Ascending aorta (tissue), 2 donors: ENCODE data around the gene CCSER1. TPM values are rescaled to one million over a fixed set of nuclear protein-coding genes. Genes with fewer than 3 reads are reported as not detected.

ENCODE experiments used
- DNase-seq, 2 donors: peaks; one replicate each; pipeline ENCODE4 v3.0.0-alpha.2; 2019; ENCODE audit warnings: low spot score in 2 of 2
- H3K27ac ChIP-seq, 2 donors: fragments of 200-600 bp; sonication (generic); one replicate each; pipeline ENCODE4 v1.5.1; 2016 to 2017; ENCODE audit warnings: mild to moderate bottlenecking in 1 of 2
- H3K27me3 ChIP-seq: fragments of 200-600 bp; sonication (generic); one replicate; pipeline ENCODE4 v1.5.1; 2017
- H3K36me3 ChIP-seq, 2 donors: fragments of 200-600 bp; sonication (generic); one replicate each; pipeline ENCODE4 v1.5.1; 2016
- H3K4me1 ChIP-seq, 2 donors: fragments of 200-600 bp; sonication (generic); one replicate each; pipeline ENCODE4 v1.5.1; 2016 to 2017; ENCODE audit warnings: mild to moderate bottlenecking in 1 of 2
- H3K4me3 ChIP-seq, 2 donors: fragments of 200-600 bp; sonication (generic); one replicate each; pipeline ENCODE4 v1.5.1; 2016 to 2017; ENCODE audit warnings: mild to moderate bottlenecking in 1 of 2
- H3K9me3 ChIP-seq, 2 donors: fragments of 200-600 bp; sonication (generic); one replicate each; pipeline ENCODE4 v1.5.1; 2016
- intact Hi-C: fragments of 100-400 bp; cut with DNase I; formaldehyde crosslinking; loops from one replicate; pipeline ENCODE4 v1.15.1; 2023
- total RNA-seq: library from RNA; depleted of rRNA; stranded (reverse); fragments of >200 nt; gene quantifications from one replicate; pipeline ENCODE4 v1.1.0, GENCODE V29; 2016
- TF ChIP-seq, protein P1 (sequence below), 3 experiments: fragments of 200-600 bp in 2 of 3; fragments of 450-650 bp in 1 of 3; sonication (generic) in 2 of 3; IDR thresholded peaks; one replicate each; pipeline ENCODE4 v1.5.1; 2016 to 2019; ENCODE audit warnings: antibody characterized with exemption in 3 of 3, mild to moderate bottlenecking in 1 of 3, moderate library complexity in 1 of 3

Gene CCSER1
- total RNA-seq, 1 donor from 2014 or later, result 8.9 TPM

GRCh38 chr4:90442619-90443018 lies 315.4 kb downstream of the CCSER1 start:
- no peak for DNase-seq
- Histone ChIP-seq H3K27ac (no peak overlapping the region), H3K9me3 (no peaks in the 10 kb centered on the region), H3K27me3 (no peaks in the 10 kb centered on the region), H3K4me3 (no peak overlapping the region), H3K36me3 (no peaks in the 10 kb centered on the region), H3K4me1 (no peaks in the 10 kb centered on the region)
- intact Hi-C loops, result no loop called here
- TF ChIP-seq, protein P1, sequence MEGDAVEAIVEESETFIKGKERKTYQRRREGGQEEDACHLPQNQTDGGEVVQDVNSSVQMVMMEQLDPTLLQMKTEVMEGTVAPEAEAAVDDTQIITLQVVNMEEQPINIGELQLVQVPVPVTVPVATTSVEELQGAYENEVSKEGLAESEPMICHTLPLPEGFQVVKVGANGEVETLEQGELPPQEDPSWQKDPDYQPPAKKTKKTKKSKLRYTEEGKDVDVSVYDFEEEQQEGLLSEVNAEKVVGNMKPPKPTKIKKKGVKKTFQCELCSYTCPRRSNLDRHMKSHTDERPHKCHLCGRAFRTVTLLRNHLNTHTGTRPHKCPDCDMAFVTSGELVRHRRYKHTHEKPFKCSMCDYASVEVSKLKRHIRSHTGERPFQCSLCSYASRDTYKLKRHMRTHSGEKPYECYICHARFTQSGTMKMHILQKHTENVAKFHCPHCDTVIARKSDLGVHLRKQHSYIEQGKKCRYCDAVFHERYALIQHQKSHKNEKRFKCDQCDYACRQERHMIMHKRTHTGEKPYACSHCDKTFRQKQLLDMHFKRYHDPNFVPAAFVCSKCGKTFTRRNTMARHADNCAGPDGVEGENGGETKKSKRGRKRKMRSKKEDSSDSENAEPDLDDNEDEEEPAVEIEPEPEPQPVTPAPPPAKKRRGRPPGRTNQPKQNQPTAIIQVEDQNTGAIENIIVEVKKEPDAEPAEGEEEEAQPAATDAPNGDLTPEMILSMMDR (IDR thresholded peaks at IDR 0.05), result no peak

GRCh38 chr4:90443231-90443630 lies 316.0 kb downstream of the CCSER1 start:
- intact Hi-C loops, result no loop called here
- Histone ChIP-seq H3K36me3 (no peaks in the 10 kb centered on the region), H3K4me3 (no peak overlapping the region), H3K9me3 (no peaks in the 10 kb centered on the region), H3K27ac (no peak overlapping the region), H3K27me3 (no peaks in the 10 kb centered on the region), H3K4me1 (no peaks in the 10 kb centered on the region)
- TF ChIP-seq, protein P1 (IDR thresholded peaks at IDR 0.05), result no peak
- DNase-seq, result no peak

GRCh38 chr4:90444904-90445303 lies 317.7 kb downstream of the CCSER1 start:
- Histone ChIP-seq H3K4me1 (no peaks in the 10 kb centered on the region), H3K4me3 (no peak overlapping the region), H3K36me3 (no peaks in the 10 kb centered on the region), H3K27me3 (no peaks in the 10 kb centered on the region), H3K27ac (no peak overlapping the region), H3K9me3 (no peaks in the 10 kb centered on the region)
- TF ChIP-seq, protein P1 (IDR thresholded peaks at IDR 0.05), result no peak
- DNase-seq, result no peak
- intact Hi-C loops, result no loop called here

DNA sequence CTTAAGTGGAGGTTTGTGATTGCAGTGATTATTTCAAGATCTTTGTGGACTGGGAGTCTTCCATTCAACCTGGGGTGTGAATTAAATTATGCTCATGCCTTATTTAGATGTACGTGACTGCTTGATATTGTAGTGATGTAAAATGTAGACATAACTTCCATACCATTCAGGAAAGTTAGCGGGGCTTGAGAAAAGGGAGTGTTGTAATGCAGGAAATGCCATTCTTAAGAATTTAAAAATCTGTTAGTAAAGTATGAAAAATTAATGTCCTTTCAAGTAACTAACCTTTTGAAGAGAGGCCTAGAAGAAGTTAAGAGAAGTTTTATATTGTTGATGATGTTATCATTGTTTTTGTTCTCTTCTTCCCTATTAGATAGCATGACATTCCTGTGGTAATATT lies 318.2 kb downstream of the CCSER1 start:
- no peaks in the 10 kb centered on the region for H3K4me1 ChIP-seq
- H3K36me3 ChIP-seq, result no peaks in the 10 kb centered on the region
- no peak for DNase-seq
- H3K27ac ChIP-seq, result no peak overlapping the region
- TF ChIP-seq, protein P1 (IDR thresholded peaks at IDR 0.05), result no peak
- intact Hi-C loops, result no loop called here
- H3K27me3 ChIP-seq, result no peaks in the 10 kb centered on the region
- no peak overlapping the region for H3K4me3 ChIP-seq
- no peaks in the 10 kb centered on the region for H3K9me3 ChIP-seq

DNA sequence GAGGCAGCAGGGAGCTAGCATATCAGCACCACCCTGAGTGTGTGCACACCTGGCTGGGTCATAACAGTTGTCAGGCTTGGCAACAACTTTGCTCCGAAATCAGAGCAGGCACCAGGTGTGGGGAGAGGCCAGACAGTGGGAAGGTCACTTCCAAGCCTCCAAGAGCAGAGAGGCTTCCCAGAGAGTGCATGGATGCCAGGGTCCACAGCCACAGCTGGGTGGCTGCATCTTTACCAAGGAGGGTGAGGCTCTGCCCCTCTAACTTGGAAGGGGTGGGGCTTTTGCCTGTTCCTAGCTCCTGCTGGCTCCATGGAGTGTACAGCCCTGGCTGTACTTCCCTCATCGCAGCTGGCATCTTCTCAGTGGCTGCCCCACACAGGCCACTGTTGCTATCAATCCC lies 322.4 kb downstream of the CCSER1 start:
- TF ChIP-seq, protein P1 (IDR thresholded peaks at IDR 0.05), result no peak
- H3K9me3 ChIP-seq, result no peaks in the 10 kb centered on the region
- no peaks in the 10 kb centered on the region for H3K4me1 ChIP-seq
- no peak for DNase-seq
- no peak overlapping the region for H3K27ac ChIP-seq
- intact Hi-C loops, result no loop called here
- no peak overlapping the region for H3K4me3 ChIP-seq
- no peaks in the 10 kb centered on the region for H3K36me3 ChIP-seq
- no peaks in the 10 kb centered on the region for H3K27me3 ChIP-seq

DNA sequence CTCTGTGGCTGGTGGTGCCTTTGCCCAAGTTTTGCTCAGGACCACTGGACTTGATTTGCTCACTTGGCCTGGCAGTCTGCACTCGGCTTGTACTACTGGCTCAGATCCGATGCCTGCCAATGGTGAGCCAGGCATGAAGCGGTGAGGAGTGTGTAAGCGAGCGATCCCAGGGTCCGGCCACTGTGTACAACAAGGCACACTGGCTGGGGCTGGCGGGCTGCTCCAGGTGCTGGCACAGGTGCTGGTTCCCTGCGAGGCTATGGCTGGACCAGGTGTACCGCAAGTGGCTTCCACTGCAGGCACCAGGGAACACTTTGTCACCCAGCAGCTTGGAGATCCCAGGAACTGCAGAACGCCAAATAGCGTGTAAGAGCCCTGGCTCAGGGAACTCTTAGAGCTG lies 329.7 kb downstream of the CCSER1 start:
- intact Hi-C loops, result no loop called here
- TF ChIP-seq, protein P1 (IDR thresholded peaks at IDR 0.05), result no peak
- no peak overlapping the region for H3K4me3 ChIP-seq
- H3K27ac ChIP-seq, result no peak overlapping the region
- no peaks in the 10 kb centered on the region for H3K4me1 ChIP-seq
- H3K27me3 ChIP-seq, result no peaks in the 10 kb centered on the region
- no peaks in the 10 kb centered on the region for H3K9me3 ChIP-seq
- DNase-seq, result no peak
- no peaks in the 10 kb centered on the region for H3K36me3 ChIP-seq
